Bronchial epithelial cell (primary cell): ENCODE measurements around the gene CLDN18. TPM values are rescaled to one million over a fixed set of nuclear protein-coding genes. Genes with fewer than 3 reads are reported as not detected.

Source experiments
- DNase-seq: peaks from one replicate; pipeline ENCODE4 v3.0.0-alpha.2; 2010; ENCODE audit warnings: low read depth
- FAIRE-seq: peaks from 2 replicates; lab custom pipeline; 2011; peaks lifted over from hg19 to GRCh38; lab: Jason Lieb, UNC
- H3K27me3 ChIP-seq: 2 replicates; pipeline ENCODE4 v1.5.1; 2011; ENCODE audit warnings: low read length; ENCODE audit not compliant: control insufficient read depth, insufficient read depth
- H3K36me3 ChIP-seq: 2 replicates; pipeline ENCODE4 v1.5.1; 2011; ENCODE audit warnings: low read length; ENCODE audit not compliant: control insufficient read depth, insufficient read depth
- H3K4me3 ChIP-seq: 2 replicates; pipeline ENCODE4 v1.5.1; 2011; ENCODE audit warnings: mild to moderate bottlenecking, low read depth, low read length, control low read depth
- total RNA-seq: library from RNA; depleted of rRNA; stranded (reverse); fragments of >200 nt; gene quantifications from 2 replicates; pipeline ENCODE4 v1.2.1, GENCODE V29; 2014
- TF ChIP-seq, protein P1 (sequence below): IDR thresholded peaks from 2 replicates; pipeline ENCODE4 v1.5.1; 2011; ENCODE audit warnings: mild to moderate bottlenecking, moderate library complexity, low read length, control low read depth, inconsistent platforms; ENCODE audit not compliant: insufficient read depth, severe bottlenecking

CLDN18 gene
- total RNA-seq, 1 donor from 2014 or later, result not detected

DNA sequence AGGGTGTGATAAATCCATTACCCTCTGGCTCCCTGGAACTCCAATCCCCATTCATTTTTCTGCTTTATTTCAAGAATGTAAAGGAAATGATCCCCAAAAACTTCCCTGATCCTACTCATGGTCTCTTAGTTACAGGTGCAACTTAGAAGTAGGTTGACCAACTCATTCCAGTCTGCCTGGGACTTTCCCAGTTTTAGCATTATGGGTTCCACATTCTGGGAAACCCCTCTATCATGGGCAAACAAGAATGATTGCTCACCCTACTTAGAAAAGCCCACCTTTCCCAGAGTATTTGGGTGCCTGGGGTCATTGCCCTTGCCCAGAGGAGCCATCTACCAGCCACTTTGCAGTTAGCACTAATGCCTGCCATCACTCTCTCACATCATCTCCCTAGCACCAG, 15.6 kb downstream of the CLDN18 start:
- no peak overlapping the region for H3K4me3 ChIP-seq
- TF ChIP-seq, protein P1, sequence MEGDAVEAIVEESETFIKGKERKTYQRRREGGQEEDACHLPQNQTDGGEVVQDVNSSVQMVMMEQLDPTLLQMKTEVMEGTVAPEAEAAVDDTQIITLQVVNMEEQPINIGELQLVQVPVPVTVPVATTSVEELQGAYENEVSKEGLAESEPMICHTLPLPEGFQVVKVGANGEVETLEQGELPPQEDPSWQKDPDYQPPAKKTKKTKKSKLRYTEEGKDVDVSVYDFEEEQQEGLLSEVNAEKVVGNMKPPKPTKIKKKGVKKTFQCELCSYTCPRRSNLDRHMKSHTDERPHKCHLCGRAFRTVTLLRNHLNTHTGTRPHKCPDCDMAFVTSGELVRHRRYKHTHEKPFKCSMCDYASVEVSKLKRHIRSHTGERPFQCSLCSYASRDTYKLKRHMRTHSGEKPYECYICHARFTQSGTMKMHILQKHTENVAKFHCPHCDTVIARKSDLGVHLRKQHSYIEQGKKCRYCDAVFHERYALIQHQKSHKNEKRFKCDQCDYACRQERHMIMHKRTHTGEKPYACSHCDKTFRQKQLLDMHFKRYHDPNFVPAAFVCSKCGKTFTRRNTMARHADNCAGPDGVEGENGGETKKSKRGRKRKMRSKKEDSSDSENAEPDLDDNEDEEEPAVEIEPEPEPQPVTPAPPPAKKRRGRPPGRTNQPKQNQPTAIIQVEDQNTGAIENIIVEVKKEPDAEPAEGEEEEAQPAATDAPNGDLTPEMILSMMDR, result no peak
- H3K27me3 ChIP-seq, result no peaks in the 10 kb centered on the region
- no peaks in the 10 kb centered on the region for H3K36me3 ChIP-seq
- DNase-seq, result no peak
- no peak for FAIRE-seq

DNA sequence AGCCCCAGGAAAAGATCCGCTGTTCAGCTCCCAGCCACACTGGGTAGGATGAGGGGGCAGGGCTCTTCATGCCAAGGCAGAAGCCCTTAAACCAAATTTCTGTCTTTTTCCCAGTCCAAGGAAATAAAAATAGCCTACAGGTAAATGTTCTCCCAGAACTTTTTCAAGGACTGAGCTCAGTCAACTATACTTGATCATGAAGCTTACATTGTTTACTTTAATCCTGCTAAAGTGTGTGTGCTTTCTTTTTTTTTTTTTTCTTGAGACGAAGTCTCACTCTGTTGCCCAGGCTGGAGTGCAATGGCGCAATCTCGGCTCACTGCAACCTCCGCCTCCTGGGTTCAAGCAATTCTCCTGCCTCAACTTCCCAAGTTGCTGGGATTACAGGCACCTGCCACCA, 17.9 kb downstream of the CLDN18 start:
- no peak for FAIRE-seq

DNA sequence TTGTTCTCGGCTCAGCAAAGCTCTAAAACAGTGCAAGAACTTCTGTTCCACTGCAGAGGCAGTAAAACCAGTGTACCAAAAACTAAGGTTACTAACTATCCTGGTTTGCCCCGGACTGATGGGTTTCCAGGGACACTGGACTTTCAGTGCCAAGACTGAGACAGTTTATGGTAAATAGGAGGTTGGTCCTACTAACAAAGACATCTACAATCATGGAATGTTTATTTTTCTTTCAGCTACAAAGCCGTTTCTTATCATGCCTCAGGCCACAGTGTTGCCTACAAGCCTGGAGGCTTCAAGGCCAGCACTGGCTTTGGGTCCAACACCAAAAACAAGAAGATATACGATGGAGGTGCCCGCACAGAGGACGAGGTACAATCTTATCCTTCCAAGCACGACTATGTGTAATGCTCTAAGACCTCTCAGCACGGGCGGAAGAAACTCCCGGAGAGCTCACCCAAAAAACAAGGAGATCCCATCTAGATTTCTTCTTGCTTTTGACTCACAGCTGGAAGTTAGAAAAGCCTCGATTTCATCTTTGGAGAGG, 20.8 kb downstream of the CLDN18 start:
- H3K4me3 ChIP-seq, result no peak overlapping the region
- H3K27me3 ChIP-seq, result no peaks in the 10 kb centered on the region
- FAIRE-seq, result no peak
- no peak for DNase-seq
- H3K36me3 ChIP-seq, result no peaks in the 10 kb centered on the region
- TF ChIP-seq, protein P1, result no peak

More for the DNA sequence above, 17.9 kb downstream of the CLDN18 start:
- Histone ChIP-seq H3K36me3 (no peaks in the 10 kb centered on the region), H3K27me3 (no peaks in the 10 kb centered on the region), H3K4me3 (no peak overlapping the region)
- DNase-seq, result no peak
- TF ChIP-seq, protein P1, result no peak

DNA sequence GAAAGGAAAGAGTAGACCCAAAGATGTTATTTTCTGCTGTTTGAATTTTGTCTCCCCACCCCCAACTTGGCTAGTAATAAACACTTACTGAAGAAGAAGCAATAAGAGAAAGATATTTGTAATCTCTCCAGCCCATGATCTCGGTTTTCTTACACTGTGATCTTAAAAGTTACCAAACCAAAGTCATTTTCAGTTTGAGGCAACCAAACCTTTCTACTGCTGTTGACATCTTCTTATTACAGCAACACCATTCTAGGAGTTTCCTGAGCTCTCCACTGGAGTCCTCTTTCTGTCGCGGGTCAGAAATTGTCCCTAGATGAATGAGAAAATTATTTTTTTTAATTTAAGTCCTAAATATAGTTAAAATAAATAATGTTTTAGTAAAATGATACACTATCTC, 21.6 kb downstream of the CLDN18 start:
- TF ChIP-seq, protein P1, result no peak
- no peak for DNase-seq
- H3K36me3 ChIP-seq, result no peaks in the 10 kb centered on the region
- FAIRE-seq, result no peak
- no peaks in the 10 kb centered on the region for H3K27me3 ChIP-seq
- no peak overlapping the region for H3K4me3 ChIP-seq

DNA sequence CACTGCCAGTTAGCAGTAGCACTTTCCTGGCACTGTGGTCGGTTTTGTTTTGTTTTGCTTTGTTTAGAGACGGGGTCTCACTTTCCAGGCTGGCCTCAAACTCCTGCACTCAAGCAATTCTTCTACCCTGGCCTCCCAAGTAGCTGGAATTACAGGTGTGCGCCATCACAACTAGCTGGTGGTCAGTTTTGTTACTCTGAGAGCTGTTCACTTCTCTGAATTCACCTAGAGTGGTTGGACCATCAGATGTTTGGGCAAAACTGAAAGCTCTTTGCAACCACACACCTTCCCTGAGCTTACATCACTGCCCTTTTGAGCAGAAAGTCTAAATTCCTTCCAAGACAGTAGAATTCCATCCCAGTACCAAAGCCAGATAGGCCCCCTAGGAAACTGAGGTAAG, 22.6 kb downstream of the CLDN18 start:
- H3K4me3 ChIP-seq, result no peak overlapping the region
- H3K36me3 ChIP-seq, result no peaks in the 10 kb centered on the region
- TF ChIP-seq, protein P1, result no peak
- no peaks in the 10 kb centered on the region for H3K27me3 ChIP-seq
- FAIRE-seq (no peak), DNase-seq (no peak)

DNA sequence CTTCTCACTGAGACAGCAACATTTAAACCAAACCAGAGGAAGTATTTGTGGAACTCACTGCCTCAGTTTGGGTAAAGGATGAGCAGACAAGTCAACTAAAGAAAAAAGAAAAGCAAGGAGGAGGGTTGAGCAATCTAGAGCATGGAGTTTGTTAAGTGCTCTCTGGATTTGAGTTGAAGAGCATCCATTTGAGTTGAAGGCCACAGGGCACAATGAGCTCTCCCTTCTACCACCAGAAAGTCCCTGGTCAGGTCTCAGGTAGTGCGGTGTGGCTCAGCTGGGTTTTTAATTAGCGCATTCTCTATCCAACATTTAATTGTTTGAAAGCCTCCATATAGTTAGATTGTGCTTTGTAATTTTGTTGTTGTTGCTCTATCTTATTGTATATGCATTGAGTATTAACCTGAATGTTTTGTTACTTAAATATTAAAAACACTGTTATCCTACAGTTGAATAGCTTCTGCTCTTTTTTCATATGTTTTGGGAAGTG, 23.3 kb downstream of the CLDN18 start:
- no peak for DNase-seq
- Histone ChIP-seq H3K36me3 (no peaks in the 10 kb centered on the region), H3K4me3 (no peak overlapping the region), H3K27me3 (no peaks in the 10 kb centered on the region)
- TF ChIP-seq, protein P1, result no peak
- FAIRE-seq, result peak; percentile 52
